ENCODE measurements around the gene F13A1.

Gene F13A1

DNA sequence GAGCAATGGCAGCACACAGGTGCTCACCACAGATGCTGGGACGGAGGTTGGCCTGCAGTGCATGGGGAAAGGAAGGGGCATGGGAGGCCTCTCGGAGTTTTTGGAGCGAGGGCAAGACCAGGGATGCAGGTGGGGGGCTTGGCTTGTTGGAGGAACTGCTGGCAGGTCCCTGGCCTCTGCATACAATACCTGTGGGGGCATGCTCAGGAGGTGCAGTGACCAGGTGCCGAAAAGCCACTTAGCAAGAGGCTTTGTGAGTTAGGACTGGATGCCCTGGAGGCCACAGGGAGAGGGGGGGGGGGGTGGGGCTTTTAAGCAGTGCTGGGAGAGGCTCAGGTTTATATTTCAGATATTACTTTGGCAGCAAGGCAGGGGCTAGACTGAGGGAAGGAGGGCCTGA lies 142.7 kb downstream of the F13A1 start:
- Histone ChIP-seq H3K36me3 (ENCODE audit: control insufficient read depth in 2 of 2, insufficient read depth in 1 of 2, low read length in 2 of 2) (no peaks in the 10 kb centered on the region), H3K4me1 (ENCODE audit: control insufficient read depth, insufficient read depth, low read length) (no peaks in the 10 kb centered on the region), H3K4me3 (ENCODE audit: low read depth, low read length) (no peak overlapping the region), H3K27ac (ENCODE audit: extremely low read depth, low read depth, low read length) (no peak overlapping the region), H3K9me3 (ENCODE audit: control insufficient read depth, insufficient read depth, low read depth, low read length) (no peaks in the 10 kb centered on the region)
- TF ChIP-seq ZNF670 (tag by site-specific recombination; IDR thresholded peaks at IDR 0.05; ENCODE audit: low read depth) (no peak), GFI1B (tag by site-specific recombination; IDR thresholded peaks at IDR 0.05) (no peak), ZNF239 (tag by site-specific recombination; IDR thresholded peaks at IDR 0.05) (no peak), ZXDB (tag by site-specific recombination; IDR thresholded peaks at IDR 0.05) (no peak), HOXC10 (CRISPR knock-in tag; IDR thresholded peaks at IDR 0.05) (no peak), GLI4 (tag by site-specific recombination; IDR thresholded peaks at IDR 0.05) (no peak), ZNF776 (tag by site-specific recombination; IDR thresholded peaks at IDR 0.05; ENCODE audit: borderline replicate concordance) (no peak), EGR2 (tag by site-specific recombination; IDR thresholded peaks at IDR 0.05; ENCODE audit: low read depth) (no peak), ZNF366 (tag by site-specific recombination; conservative IDR thresholded peaks at IDR 0.05) (no peak), ZNF248 (tag by site-specific recombination; IDR thresholded peaks at IDR 0.05) (no peak), ZNF433 (tag by site-specific recombination; IDR thresholded peaks at IDR 0.05; ENCODE audit: low read depth) (no peak), ZNF792 (tag by site-specific recombination; IDR thresholded peaks at IDR 0.05) (no peak), ZBTB17 (tag by site-specific recombination; IDR thresholded peaks at IDR 0.05) (no peak)
- TF ChIP-seq, protein P1, sequence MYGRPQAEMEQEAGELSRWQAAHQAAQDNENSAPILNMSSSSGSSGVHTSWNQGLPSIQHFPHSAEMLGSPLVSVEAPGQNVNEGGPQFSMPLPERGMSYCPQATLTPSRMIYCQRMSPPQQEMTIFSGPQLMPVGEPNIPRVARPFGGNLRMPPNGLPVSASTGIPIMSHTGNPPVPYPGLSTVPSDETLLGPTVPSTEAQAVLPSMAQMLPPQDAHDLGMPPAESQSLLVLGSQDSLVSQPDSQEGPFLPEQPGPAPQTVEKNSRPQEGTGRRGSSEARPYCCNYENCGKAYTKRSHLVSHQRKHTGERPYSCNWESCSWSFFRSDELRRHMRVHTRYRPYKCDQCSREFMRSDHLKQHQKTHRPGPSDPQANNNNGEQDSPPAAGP (tag by site-specific recombination; IDR thresholded peaks at IDR 0.05), result no peak
- TF ChIP-seq, protein P2, sequence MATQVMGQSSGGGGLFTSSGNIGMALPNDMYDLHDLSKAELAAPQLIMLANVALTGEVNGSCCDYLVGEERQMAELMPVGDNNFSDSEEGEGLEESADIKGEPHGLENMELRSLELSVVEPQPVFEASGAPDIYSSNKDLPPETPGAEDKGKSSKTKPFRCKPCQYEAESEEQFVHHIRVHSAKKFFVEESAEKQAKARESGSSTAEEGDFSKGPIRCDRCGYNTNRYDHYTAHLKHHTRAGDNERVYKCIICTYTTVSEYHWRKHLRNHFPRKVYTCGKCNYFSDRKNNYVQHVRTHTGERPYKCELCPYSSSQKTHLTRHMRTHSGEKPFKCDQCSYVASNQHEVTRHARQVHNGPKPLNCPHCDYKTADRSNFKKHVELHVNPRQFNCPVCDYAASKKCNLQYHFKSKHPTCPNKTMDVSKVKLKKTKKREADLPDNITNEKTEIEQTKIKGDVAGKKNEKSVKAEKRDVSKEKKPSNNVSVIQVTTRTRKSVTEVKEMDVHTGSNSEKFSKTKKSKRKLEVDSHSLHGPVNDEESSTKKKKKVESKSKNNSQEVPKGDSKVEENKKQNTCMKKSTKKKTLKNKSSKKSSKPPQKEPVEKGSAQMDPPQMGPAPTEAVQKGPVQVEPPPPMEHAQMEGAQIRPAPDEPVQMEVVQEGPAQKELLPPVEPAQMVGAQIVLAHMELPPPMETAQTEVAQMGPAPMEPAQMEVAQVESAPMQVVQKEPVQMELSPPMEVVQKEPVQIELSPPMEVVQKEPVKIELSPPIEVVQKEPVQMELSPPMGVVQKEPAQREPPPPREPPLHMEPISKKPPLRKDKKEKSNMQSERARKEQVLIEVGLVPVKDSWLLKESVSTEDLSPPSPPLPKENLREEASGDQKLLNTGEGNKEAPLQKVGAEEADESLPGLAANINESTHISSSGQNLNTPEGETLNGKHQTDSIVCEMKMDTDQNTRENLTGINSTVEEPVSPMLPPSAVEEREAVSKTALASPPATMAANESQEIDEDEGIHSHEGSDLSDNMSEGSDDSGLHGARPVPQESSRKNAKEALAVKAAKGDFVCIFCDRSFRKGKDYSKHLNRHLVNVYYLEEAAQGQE (tag by site-specific recombination; IDR thresholded peaks at IDR 0.05), result no peak
- ChIA-PET CTCF (no interaction called here), POLR2A (no interaction called here)

DNA sequence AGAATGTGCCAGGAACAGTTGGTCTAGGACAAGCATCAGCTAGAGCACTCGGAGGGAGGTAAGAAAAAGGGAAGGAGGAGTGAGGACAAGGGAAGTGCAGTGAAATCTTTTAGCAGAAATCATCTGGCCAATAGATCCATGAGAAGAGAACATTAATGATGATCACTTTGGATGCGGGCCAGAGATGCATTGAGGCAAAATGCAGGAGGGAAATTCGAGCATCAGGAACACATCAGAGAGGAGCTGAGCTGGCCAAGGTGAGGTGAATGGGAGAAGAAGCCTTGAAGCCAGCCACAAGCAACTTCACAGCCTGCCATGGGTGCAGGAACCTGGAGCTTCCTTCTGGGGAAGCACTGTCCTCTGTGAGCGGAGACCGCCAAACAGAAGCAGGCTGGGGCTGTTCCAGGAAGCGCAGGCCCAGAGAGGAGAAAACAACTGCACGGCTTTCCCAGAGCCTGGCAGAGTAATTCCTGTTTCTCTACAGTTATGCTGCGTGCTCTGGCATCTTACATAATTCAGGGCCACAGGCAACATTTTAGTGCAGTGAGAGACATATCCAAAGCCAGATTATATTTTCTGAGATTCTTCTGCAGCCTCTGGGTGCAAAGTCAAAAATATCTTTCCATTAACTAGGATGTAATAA lies 143.8 kb downstream of the F13A1 start:
- ChIA-PET POLR2A (no interaction called here), CTCF (interaction anchor here (0.8 kb wide), 1 partner anchor 46 kb away, joined by 3 read pairs; no protein-coding TSS in a partner anchor)
- TF ChIP-seq ZNF514 (tag by site-specific recombination; IDR thresholded peaks at IDR 0.05) (no peak), ZNF214 (tag by site-specific recombination; IDR thresholded peaks at IDR 0.05; ENCODE audit: borderline replicate concordance) (no peak), ZNF488 (tag by site-specific recombination; IDR thresholded peaks at IDR 0.05) (no peak), ZNF175 (tag by site-specific recombination; IDR thresholded peaks at IDR 0.05) (no peak), ZNF747 (tag by site-specific recombination; IDR thresholded peaks at IDR 0.05) (no peak), PRDM6 (tag by site-specific recombination; IDR thresholded peaks at IDR 0.05) (no peak)
- no peaks in the 10 kb centered on the region for H3K9me3 ChIP-seq (ENCODE audit: control insufficient read depth, insufficient read depth, low read depth, low read length)
- no peak overlapping the region for H3K27ac ChIP-seq (ENCODE audit: extremely low read depth, low read depth, low read length)
- H3K4me3 ChIP-seq (ENCODE audit: low read depth, low read length), result no peak overlapping the region
- H3K4me1 ChIP-seq (ENCODE audit: control insufficient read depth, insufficient read depth, low read length), result no peaks in the 10 kb centered on the region
- H3K36me3 ChIP-seq (ENCODE audit: control insufficient read depth in 2 of 2, insufficient read depth in 1 of 2, low read length in 2 of 2), result no peaks in the 10 kb centered on the region
